Retina (tissue), 1 donor: ENCODE results near the gene MISP.
"Not testable (repeated sequence)": the region's sequence is repeated elsewhere in the genome, so short reads cannot be mapped to it uniquely, and the experiment has no call there.

Source experiments
- DNase-seq: peaks from one replicate; pipeline ENCODE4 v3.0.0-alpha.2; 2016

MISP gene

GRCh38 chr19:725461-726089 is 25.3 kb upstream of the MISP start:
- DNase-seq: no peak

- no peak for DNase-seq
Observed at GRCh38 chr19:726993-727956, 23.6 kb upstream of the MISP start.

GRCh38 chr19:728011-728410 is 22.9 kb upstream of the MISP start:
- DNase-seq: no peak

GRCh38 chr19:729564-729963 is 21.3 kb upstream of the MISP start:
- not testable (repeated sequence) for DNase-seq

- no peak for DNase-seq
Observed at GRCh38 chr19:729965-730668, 20.8 kb upstream of the MISP start.

GRCh38 chr19:731000-731399 is 19.9 kb upstream of the MISP start:
- DNase-seq: no peak

GRCh38 chr19:732148-733069 is 18.5 kb upstream of the MISP start:
- no peak for DNase-seq

GRCh38 chr19:734716-735115 is 16.2 kb upstream of the MISP start:
- peak; percentile 37 for DNase-seq

GRCh38 chr19:736125-736524 is 14.8 kb upstream of the MISP start:
- no peak for DNase-seq

- DNase-seq: no peak
Observed at GRCh38 chr19:737591-738093, 13.3 kb upstream of the MISP start.

GRCh38 chr19:738509-739128 is 12.3 kb upstream of the MISP start:
- no peak for DNase-seq

- no peak for DNase-seq
Observed at GRCh38 chr19:739998-740715, 10.8 kb upstream of the MISP start.

- not testable (repeated sequence) for DNase-seq
Observed at GRCh38 chr19:740816-741505, 10.0 kb upstream of the MISP start.

GRCh38 chr19:741506-742131 is 9.3 kb upstream of the MISP start:
- no peak for DNase-seq

GRCh38 chr19:742540-743075 is 8.3 kb upstream of the MISP start:
- no peak for DNase-seq

- no peak for DNase-seq
Observed at GRCh38 chr19:743168-743687, 7.7 kb upstream of the MISP start.

GRCh38 chr19:745138-745537 is 5.8 kb upstream of the MISP start:
- DNase-seq: not testable (repeated sequence)

GRCh38 chr19:746208-746819 is 4.6 kb upstream of the MISP start:
- no peak for DNase-seq

GRCh38 chr19:746956-747355 is 4.0 kb upstream of the MISP start:
- no peak for DNase-seq
